IPS DF 4.7 (cell line): Measurements from ENCODE around the gene TMEM63B.
"Not testable (repeated sequence)": the region's sequence is repeated elsewhere in the genome, so short reads cannot be mapped to it uniquely, and the experiment has no call there.

Source experiments
- DNase-seq: peaks from one replicate; pipeline ENCODE4 v3.0.0-alpha.2; 2013; ENCODE audit warnings: low spot score; ENCODE audit errors: extremely low read depth

Gene TMEM63B

GRCh38 chr6:44094403-44095242 lies 32.7 kb upstream of the TMEM63B start:
- DNase-seq = no peak

- DNase-seq = not testable (repeated sequence)
Observed at GRCh38 chr6:44095243-44095623, 32.1 kb upstream of the TMEM63B start.

GRCh38 chr6:44096612-44097011 lies 30.7 kb upstream of the TMEM63B start:
- DNase-seq = no peak

GRCh38 chr6:44097782-44098317 lies 29.5 kb upstream of the TMEM63B start:
- no peak for DNase-seq

DNA sequence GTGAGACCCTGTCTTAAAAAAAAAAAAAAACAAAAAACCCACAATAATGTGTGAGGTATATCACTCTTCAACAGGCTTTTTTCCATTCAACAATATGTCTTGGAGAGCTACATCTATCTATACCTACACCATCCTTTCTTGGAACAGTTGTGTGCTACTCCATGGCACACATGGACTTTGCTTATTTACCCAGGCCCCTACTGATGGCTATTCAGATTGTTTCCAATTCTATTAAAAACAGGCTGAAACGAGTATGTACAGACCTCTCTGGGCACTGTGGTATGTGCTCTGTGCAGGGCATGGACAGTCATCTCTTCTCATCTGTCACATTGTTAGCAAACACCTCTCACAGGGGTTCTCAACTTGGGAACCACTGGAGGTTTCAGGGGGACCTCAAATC lies 28.2 kb upstream of the TMEM63B start:
- DNase-seq = no peak

DNA sequence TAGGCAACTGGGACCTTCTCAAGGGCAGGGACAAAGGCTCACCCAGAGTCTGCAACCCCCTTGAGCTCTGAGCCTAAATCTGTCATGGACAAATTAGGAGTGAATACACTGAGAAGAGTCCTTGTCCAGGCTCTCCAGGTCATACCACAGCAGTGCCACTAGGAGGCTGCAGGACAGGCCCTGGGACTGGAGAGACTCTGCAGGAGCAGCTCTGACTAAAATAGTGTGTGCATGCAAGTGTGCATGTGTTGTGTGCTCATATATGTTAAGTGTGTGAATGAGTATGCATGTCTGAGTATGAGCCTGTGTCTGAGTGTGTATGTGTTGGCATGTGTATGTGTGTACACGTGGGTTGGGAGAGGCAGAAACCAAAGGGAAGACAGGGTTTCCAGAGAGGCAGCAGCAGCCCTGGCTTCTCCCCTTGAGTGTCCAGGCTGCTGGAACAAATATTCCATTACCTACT lies 27.2 kb upstream of the TMEM63B start:
- no peak for DNase-seq

GRCh38 chr6:44101832-44102231 lies 25.5 kb upstream of the TMEM63B start:
- no peak for DNase-seq

DNA sequence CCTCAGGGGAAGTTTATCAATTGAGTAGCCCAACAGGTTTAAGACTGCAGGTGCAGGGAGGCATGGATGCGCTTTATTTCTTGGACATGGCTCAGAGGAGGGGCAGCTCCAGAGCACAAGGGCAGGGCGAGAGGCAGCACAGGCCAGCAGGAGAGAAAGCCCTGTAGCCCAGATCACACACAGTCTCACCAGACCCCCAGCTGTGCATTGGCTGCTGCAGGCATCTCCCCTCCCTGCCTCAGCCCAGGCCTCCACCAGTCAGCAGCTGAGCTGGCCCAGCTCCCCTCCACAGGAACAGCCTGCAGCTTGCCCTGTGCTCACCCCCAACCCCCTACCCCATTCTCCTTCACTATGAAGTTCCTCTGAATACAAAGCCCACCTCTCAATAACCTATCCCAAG lies 24.8 kb upstream of the TMEM63B start:
- DNase-seq = no peak

- no peak for DNase-seq
Observed at GRCh38 chr6:44104481-44105021, 22.8 kb upstream of the TMEM63B start.

DNA sequence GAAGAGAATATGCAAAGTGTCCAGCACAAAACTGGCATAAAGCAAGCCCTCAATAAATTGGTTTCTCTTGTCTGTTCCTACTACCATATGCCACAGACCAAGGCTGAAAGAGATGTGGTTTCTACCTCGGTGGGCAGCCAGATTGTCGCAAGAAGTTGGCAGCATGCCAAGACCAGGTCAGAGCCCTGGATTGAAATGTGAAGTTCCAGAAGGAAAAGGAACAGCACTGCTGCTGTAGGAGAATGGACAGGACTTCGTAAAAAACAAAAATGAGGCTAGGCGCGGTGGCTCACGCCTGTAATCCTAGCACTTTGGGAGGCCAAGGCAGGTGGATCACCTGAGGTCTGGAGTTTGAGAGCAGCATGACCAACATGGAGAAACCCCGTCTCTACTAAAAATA lies 22.2 kb upstream of the TMEM63B start:
- DNase-seq = no peak

DNA sequence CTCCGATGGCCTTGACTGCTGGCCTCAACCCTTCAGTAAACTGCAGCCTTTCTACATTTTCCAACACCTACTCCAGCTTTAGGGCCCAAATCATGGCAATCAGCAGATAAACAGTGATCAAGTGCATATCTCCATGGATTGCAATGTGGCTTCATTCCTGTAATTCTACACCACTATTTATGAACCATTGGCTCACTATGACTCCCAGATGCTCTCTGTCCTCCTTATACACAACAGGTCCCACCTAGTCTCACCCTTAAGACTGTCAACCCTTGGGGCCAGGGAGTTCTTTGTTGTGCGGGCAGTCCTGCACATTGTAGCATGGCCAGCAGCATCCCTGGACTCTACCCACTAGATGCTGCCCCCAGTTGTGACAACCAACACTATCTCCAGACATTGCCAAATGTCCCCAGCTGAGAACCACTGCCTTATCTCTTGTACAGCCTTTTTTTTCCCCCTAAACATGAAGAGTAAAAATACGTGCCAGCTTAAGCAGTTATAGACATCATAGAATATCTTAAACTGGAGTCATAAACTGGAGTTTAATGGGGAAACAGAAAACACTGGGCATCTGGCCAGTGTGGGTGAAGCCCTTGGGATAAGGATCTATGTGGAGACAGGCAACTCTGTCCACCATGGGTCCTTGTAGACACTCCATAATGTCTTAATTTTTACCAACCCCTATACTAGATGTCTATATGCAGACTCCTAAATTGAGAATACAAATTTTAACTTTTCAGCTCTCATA lies 21.2 kb upstream of the TMEM63B start:
- DNase-seq = no peak

- DNase-seq = no peak
Observed at GRCh38 chr6:44107017-44107416, 20.3 kb upstream of the TMEM63B start.

DNA sequence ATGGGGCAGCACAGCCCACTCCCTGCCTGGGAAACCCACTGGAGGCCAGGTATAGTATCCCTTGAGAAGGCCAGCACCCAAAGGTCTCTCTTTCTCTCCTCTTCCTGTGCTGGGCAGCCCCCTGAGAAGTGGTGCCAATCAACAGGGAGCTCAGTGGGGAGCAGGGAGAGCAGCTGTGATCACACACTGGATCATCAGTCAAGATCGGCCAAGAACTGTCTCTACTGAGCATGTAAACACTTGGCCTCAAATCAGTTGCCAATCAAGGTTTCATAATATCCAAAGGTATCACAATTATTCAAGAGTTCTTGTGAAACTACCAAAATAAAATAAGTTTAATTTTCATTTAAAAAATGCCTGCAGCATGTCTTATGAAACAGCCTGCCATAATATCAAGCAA lies 18.9 kb upstream of the TMEM63B start:
- DNase-seq = no peak

- no peak for DNase-seq
Observed at GRCh38 chr6:44109212-44109611, 18.1 kb upstream of the TMEM63B start.

GRCh38 chr6:44110005-44110676 lies 17.2 kb upstream of the TMEM63B start:
- no peak for DNase-seq

GRCh38 chr6:44110966-44111365 lies 16.4 kb upstream of the TMEM63B start:
- no peak for DNase-seq

DNA sequence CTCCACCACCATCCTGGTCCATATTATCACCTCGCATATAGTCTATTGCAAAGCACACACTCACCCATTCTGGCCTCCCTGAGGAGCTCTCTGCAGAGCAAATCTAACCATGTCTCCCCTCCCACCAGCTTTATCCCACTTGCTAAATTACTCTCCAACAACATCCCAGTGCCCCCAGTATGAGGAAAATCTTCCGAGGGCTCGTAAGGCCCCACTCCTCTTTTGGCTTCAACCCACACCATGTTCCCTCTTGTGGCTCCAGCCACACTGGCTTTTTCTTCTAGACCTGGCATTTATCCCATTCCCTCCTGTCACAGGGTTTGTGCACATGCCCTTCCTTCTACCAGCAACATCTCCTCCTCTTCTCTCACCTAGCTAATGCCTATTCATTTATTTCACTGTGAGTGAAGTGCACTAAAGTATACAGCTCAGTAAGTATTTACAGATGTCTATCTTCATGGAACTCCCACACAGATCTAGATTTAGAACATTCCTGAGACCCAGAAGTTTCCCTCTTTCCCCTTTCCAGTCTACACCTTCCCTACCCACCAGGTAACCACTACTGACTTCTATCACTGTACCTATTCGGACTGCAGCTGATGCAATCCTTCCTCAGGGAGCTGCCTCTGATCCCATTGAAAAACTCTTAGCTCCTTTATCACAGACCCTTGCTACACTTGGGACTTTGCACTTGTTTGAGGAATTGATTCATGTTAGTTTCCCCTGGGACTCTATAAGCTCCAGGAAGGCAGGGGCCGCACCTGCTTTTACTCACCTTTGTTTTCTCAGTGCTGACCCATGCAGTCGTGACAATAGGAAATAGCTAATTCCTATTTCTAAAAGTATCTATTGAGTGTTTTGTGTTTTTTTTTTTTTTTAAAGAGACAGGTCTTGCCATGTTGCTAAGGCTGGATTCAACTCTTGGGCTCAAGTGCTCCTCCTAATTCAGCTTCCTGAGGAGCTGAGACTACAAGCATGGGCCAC lies 15.6 kb upstream of the TMEM63B start:
- no peak for DNase-seq

DNA sequence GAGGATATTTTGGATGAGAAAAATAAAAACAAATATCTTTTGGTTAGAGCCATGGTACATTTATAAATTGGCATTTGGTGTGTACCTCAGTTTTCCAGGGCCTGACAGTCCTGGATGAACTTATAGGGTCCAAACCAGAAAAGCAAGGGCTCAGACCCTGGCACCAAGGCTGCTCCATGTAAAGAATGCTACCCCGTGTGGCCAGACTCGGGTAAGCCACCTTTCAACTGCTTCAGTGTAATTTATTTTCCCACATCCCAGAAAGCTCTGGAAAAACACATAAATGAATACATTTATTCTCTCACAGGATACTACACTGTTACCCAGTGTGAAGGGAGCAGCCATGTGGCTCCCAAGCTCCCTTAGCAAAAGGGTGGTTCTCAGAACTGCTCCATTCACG lies 13.9 kb upstream of the TMEM63B start:
- DNase-seq = no peak

DNA sequence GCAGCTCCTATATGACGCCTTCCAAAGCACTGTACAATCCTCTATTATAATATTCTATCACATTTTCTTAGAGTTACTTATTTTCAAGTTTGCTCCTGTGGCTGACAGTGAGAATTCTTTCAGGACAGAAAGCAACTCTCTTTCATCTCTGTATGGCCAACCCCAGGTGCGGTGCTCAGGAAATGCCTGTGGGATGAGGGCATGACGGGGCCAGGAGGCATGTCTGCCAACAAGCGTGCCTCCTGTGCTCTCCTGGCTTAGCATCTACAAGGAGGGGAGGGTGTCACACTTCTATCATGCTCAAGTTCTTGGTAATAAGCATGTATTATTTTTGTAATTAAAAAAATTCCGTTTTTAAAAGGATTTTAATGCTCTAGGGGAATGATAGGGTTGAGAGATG lies 11.5 kb upstream of the TMEM63B start:
- no peak for DNase-seq

DNA sequence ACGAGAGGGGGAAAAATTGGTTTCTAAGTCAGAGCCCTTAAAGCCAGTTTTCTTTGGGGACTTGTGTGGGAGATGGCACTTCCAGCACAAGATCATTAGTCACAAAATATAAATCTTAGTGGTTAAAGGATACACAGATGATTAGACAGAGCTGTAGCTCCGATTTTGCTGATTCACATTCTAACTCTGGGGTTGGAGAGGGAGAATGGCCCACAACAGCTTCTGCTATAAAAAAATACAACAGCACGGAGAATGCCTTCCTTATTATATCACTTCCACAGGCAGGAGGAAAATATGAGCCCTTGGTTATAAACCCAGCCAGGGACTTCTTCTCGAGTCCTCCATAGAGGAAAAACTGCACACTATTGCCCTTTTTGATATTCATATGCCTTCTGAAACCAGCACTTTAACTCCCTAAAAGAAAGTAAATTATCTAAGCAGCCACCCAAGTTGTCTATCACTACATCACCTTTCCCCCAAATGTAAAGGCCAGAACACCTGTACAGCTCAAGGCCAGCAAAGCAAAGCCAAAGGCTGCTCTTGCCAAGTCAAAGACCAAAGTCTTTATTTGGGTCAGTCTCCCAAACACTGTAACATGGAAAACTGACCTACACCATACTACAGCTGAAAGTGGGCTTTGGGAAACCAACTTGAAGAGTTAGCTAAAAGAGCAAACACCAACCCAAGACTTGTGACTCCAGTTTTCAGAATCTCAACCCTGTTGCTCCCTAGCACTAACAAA lies 10.5 kb upstream of the TMEM63B start:
- no peak for DNase-seq
